Lower leg skin (tissue), 4 donors: ENCODE data around the gene ARHGDIA. TPM values are rescaled to one million over a fixed set of nuclear protein-coding genes. Genes with fewer than 3 reads are reported as not detected.

Experiments used
- DNase-seq, 2 donors: peaks; one replicate each; pipeline ENCODE4 v3.0.0-alpha.2; 2019; ENCODE audit warnings: low spot score in 2 of 2
- H3K4me3 ChIP-seq: fragments of 200-600 bp; sonication (generic); 2 replicates; pipeline ENCODE4 v1.5.1; 2017; ENCODE audit warnings: mild to moderate bottlenecking, low read depth; ENCODE audit not compliant: poor library complexity, severe bottlenecking
- CTCF ChIP-seq, 3 donors: fragments of 450-650 bp; IDR thresholded peaks; one replicate each; pipeline ENCODE4 v1.5.1; 2016; ENCODE audit warnings: antibody characterized with exemption in 3 of 3, mild to moderate bottlenecking in 3 of 3, moderate library complexity in 2 of 3
- POLR2A ChIP-seq, 2 donors: fragments of 450-650 bp; IDR thresholded peaks; one replicate each; pipeline ENCODE4 v1.6.1; 2016 to 2017; ENCODE audit warnings: antibody characterized with exemption in 2 of 2, mild to moderate bottlenecking in 1 of 2, moderate library complexity in 1 of 2
- WGBS, 2 donors: methylation state at CpG; one replicate each; pipeline ENCODE4 v1.1.5; 2018; 5-methylcytosine and 5-hydroxymethylcytosine counted together
- intact Hi-C: fragments of 100-400 bp; cut with DNase I; formaldehyde crosslinking; loops from one replicate; pipeline ENCODE4 v1.15.0; 2023; ENCODE audit warnings: low total_unique reads
- total RNA-seq, 4 donors: library from RNA; depleted of rRNA; stranded (reverse); fragments of >200 nt; gene quantifications; one replicate each; pipeline ENCODE4 v1.1.0, GENCODE V29; 2016

Gene ARHGDIA
- total RNA-seq, 4 donors from 2014 or later, result 144 to 280 (median 201) TPM

- 72 to 86% methylated on average over 9 of the region's 9 CpGs for WGBS, 2 donors
- no peak for DNase-seq
- intact Hi-C loops, result no loop called here
- TF ChIP-seq CTCF (IDR thresholded peaks at IDR 0.05), result no peak
- TF ChIP-seq POLR2A (IDR thresholded peaks at IDR 0.05), result no peak
- H3K4me3 ChIP-seq, result no peak overlapping the region
Measured at GRCh38 chr17:81863833-81864768, 7.0 kb downstream of the ARHGDIA start.

GRCh38 chr17:81863123-81863675 is 7.9 kb downstream of the ARHGDIA start:
- TF ChIP-seq POLR2A (IDR thresholded peaks at IDR 0.05), result no peak
- no peak for TF ChIP-seq CTCF (IDR thresholded peaks at IDR 0.05)
- no peak for DNase-seq
- no peak overlapping the region for H3K4me3 ChIP-seq
- intact Hi-C loops, result no loop called here
- 71 to 79% methylated on average over 6 of the region's 6 CpGs for WGBS, 2 donors

GRCh38 chr17:81860756-81861568 is 10.2 kb downstream of the ARHGDIA start:
- TF ChIP-seq POLR2A (IDR thresholded peaks at IDR 0.05) (peak in 1 of 2 donors; percentile 98), CTCF (IDR thresholded peaks at IDR 0.05) (peak in 1 of 3 donors; percentile 88)
- intact Hi-C loops, result no loop called here
- peak; percentile 99 to 100 for DNase-seq
- WGBS, 2 donors, result 0% methylated on average over 43 to 48 of the region's 74 CpGs
- peak overlapping the region; percentile 49 for H3K4me3 ChIP-seq

GRCh38 chr17:81859906-81860755 is 11.0 kb downstream of the ARHGDIA start, which contains the start of gene P4HB:
Gene P4HB (minus strand): TSS chr17:81860535. CDS start chr17:81860471, 64 bp downstream.
- 0% methylated on average over 16 to 33 of the region's 95 CpGs for WGBS, 2 donors
- intact Hi-C loops, result no loop called here
- DNase-seq, result no peak
- peak within 1 kb of the TSS; percentile 87 for H3K4me3 ChIP-seq
- TF ChIP-seq POLR2A (IDR thresholded peaks at IDR 0.05), result no peak
- TF ChIP-seq CTCF (IDR thresholded peaks at IDR 0.05), result no peak
